Measurements from ENCODE around the gene CYP8B1. TPM values are rescaled to one million over a fixed set of nuclear protein-coding genes. Genes with fewer than 3 reads are reported as not detected.
A peak's percentile ranks its signal among the peaks of the same experiment; 100 is the strongest.

The CYP8B1 gene
- total and polyA plus RNA-seq, 2 experiments from 2014 or later, result not detected

GRCh38 chr3:42844412-42844713 is 31.3 kb downstream of the CYP8B1 start:
- no peak overlapping the region; the same call in 1 of the 2 replicates for H3K27ac Mint-ChIP-seq
- TF ChIP-seq ZNF331 (CRISPR knock-in tag; IDR thresholded peaks at IDR 0.05; ENCODE audit: low read depth), result no peak
- TF ChIP-seq JUNB (IDR thresholded peaks at IDR 0.05; ENCODE audit: unreplicated experiment), result no peak
- TF ChIP-seq, protein P1, sequence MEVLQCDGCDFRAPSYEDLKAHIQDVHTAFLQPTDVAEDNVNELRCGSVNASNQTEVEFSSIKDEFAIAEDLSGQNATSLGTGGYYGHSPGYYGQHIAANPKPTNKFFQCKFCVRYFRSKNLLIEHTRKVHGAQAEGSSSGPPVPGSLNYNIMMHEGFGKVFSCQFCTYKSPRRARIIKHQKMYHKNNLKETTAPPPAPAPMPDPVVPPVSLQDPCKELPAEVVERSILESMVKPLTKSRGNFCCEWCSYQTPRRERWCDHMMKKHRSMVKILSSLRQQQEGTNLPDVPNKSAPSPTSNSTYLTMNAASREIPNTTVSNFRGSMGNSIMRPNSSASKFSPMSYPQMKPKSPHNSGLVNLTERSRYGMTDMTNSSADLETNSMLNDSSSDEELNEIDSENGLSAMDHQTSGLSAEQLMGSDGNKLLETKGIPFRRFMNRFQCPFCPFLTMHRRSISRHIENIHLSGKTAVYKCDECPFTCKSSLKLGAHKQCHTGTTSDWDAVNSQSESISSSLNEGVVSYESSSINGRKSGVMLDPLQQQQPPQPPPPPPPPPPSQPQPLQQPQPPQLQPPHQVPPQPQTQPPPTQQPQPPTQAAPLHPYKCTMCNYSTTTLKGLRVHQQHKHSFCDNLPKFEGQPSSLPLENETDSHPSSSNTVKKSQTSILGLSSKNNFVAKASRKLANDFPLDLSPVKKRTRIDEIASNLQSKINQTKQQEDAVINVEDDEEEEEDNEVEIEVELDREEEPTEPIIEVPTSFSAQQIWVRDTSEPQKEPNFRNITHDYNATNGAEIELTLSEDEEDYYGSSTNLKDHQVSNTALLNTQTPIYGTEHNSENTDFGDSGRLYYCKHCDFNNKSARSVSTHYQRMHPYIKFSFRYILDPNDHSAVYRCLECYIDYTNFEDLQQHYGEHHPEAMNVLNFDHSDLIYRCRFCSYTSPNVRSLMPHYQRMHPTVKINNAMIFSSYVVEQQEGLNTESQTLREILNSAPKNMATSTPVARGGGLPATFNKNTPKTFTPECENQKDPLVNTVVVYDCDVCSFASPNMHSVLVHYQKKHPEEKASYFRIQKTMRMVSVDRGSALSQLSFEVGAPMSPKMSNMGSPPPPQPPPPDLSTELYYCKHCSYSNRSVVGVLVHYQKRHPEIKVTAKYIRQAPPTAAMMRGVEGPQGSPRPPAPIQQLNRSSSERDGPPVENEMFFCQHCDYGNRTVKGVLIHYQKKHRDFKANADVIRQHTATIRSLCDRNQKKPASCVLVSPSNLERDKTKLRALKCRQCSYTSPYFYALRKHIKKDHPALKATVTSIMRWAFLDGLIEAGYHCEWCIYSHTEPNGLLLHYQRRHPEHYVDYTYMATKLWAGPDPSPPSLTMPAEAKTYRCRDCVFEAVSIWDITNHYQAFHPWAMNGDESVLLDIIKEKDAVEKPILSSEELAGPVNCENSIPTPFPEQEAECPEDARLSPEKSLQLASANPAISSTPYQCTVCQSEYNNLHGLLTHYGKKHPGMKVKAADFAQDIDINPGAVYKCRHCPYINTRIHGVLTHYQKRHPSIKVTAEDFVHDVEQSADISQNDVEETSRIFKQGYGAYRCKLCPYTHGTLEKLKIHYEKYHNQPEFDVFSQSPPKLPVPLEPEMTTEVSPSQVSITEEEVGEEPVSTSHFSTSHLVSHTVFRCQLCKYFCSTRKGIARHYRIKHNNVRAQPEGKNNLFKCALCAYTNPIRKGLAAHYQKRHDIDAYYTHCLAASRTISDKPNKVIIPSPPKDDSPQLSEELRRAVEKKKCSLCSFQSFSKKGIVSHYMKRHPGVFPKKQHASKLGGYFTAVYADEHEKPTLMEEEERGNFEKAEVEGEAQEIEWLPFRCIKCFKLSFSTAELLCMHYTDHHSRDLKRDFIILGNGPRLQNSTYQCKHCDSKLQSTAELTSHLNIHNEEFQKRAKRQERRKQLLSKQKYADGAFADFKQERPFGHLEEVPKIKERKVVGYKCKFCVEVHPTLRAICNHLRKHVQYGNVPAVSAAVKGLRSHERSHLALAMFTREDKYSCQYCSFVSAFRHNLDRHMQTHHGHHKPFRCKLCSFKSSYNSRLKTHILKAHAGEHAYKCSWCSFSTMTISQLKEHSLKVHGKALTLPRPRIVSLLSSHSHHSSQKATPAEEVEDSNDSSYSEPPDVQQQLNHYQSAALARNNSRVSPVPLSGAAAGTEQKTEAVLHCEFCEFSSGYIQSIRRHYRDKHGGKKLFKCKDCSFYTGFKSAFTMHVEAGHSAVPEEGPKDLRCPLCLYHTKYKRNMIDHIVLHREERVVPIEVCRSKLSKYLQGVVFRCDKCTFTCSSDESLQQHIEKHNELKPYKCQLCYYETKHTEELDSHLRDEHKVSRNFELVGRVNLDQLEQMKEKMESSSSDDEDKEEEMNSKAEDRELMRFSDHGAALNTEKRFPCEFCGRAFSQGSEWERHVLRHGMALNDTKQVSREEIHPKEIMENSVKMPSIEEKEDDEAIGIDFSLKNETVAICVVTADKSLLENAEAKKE (CRISPR knock-in tag; IDR thresholded peaks at IDR 0.05), result no peak
- TF ChIP-seq EZH2 (IDR thresholded peaks at IDR 0.05; ENCODE audit: low read depth, unreplicated experiment), result no peak
- TF ChIP-seq STAT1 (IDR thresholded peaks at IDR 0.05; ENCODE audit: unreplicated experiment), result no peak
- no peak for TF ChIP-seq NANOG (IDR thresholded peaks at IDR 0.05; ENCODE audit: borderline replicate concordance)
- no peak for TF ChIP-seq CREB1 (CRISPR knock-in tag; IDR thresholded peaks at IDR 0.05; ENCODE audit: low read depth)
- TF ChIP-seq ETS1 (IDR thresholded peaks at IDR 0.05), result no peak
- TF ChIP-seq ZNF114 (CRISPR knock-in tag; IDR thresholded peaks at IDR 0.05), result no peak
- TF ChIP-seq POLR2AphosphoS5 (IDR thresholded peaks at IDR 0.05; ENCODE audit: low read depth), result no peak
- Histone ChIP-seq H3K4me1 (ENCODE audit: insufficient read depth) (no peaks in the 10 kb centered on the region; the same call in 1 of the 2 replicates), H3K4me3 (no peak overlapping the region), H3K4me2 (no peak overlapping the region), H3K27me3 (ENCODE audit: insufficient read depth) (no peaks in the 10 kb centered on the region), H3K9me2 (ENCODE audit: insufficient read depth) (peaks cover 4% of the 10 kb centered on the region; the same call in 1 of the 2 replicates), H3K36me3 (ENCODE audit: insufficient read depth) (no peaks in the 10 kb centered on the region), H3F3A (replicated peaks; ENCODE audit: low read depth) (no peaks in the 10 kb centered on the region), H3K27ac (ENCODE audit: low read depth) (no peak overlapping the region), H3K79me2 (replicated peaks; ENCODE audit: insufficient read depth) (no peaks in the 10 kb centered on the region), H2AFZ (0 out of 2 replicates have a peak overlapping the region, but pooled peaks have one; percentile 28), H4K20me1 (replicated peaks; ENCODE audit: insufficient read depth) (no peaks in the 10 kb centered on the region)
- peaks cover 11% of the 10 kb centered on the region for H3K27me3 Mint-ChIP-seq (ENCODE audit: insufficient read depth, low read depth, poor library complexity)
- H3K4me1 Mint-ChIP-seq, result peaks cover 15% of the 10 kb centered on the region
- peak; percentile 52 for ATAC-seq
- no peaks in the 10 kb centered on the region for H3K9me3 Mint-ChIP-seq
- no peak overlapping the region for H3K4me3 Mint-ChIP-seq
- peak; percentile 15 for DNase-seq (ENCODE audit: low spot score)
- H3K36me3 Mint-ChIP-seq (ENCODE audit: low read depth), result no peaks in the 10 kb centered on the region

All from GM23338 (cell line).